ENCODE measurements around the gene MNAT1.
"Not testable (repeated sequence)": the region's sequence is repeated elsewhere in the genome, so short reads cannot be mapped to it uniquely, and the experiment has no call there.

MNAT1 gene

GRCh38 chr14:60812987-60813386, 78.4 kb downstream of the MNAT1 start:
- no peak for FAIRE-seq

- FAIRE-seq, result no peak
These were observed 80.8 kb downstream of the MNAT1 start for GRCh38 chr14:60815371-60815770.

GRCh38 chr14:60817113-60817512, 82.6 kb downstream of the MNAT1 start:
- FAIRE-seq, result no peak

- no peak for FAIRE-seq
These were observed 85.0 kb downstream of the MNAT1 start for GRCh38 chr14:60819575-60819974.

GRCh38 chr14:60838601-60839000, 104.0 kb downstream of the MNAT1 start:
- no peak for FAIRE-seq

GRCh38 chr14:60839057-60839456, 104.5 kb downstream of the MNAT1 start:
- FAIRE-seq, result no peak

- FAIRE-seq, result no peak
These were observed 105.1 kb downstream of the MNAT1 start for GRCh38 chr14:60839657-60840056.

GRCh38 chr14:60840313-60840712, 105.8 kb downstream of the MNAT1 start:
- FAIRE-seq, result no peak

GRCh38 chr14:60845523-60845922, 111.0 kb downstream of the MNAT1 start:
- no peak for FAIRE-seq

- no peak for FAIRE-seq
These were observed 113.5 kb downstream of the MNAT1 start for GRCh38 chr14:60848066-60848465.

- FAIRE-seq, result not testable (repeated sequence)
These were observed 117.1 kb downstream of the MNAT1 start for GRCh38 chr14:60851692-60852091.

GRCh38 chr14:60856111-60856510, 121.5 kb downstream of the MNAT1 start:
- FAIRE-seq, result no peak

GRCh38 chr14:60859525-60859924, 125.0 kb downstream of the MNAT1 start:
- no peak for FAIRE-seq

GRCh38 chr14:60861545-60862140, 127.1 kb downstream of the MNAT1 start:
- FAIRE-seq, result no peak

GRCh38 chr14:60862283-60862682, 127.7 kb downstream of the MNAT1 start:
- no peak for FAIRE-seq

GRCh38 chr14:60863249-60863648, 128.7 kb downstream of the MNAT1 start:
- FAIRE-seq, result no peak

GRCh38 chr14:60865378-60866127, 131.0 kb downstream of the MNAT1 start:
- no peak for FAIRE-seq

GRCh38 chr14:60867503-60868172, 133.1 kb downstream of the MNAT1 start:
- FAIRE-seq, result no peak

GRCh38 chr14:60878121-60878520, 143.6 kb downstream of the MNAT1 start:
- FAIRE-seq, result no peak

GRCh38 chr14:60878536-60878935, 144.0 kb downstream of the MNAT1 start:
- FAIRE-seq, result no peak

- no peak for FAIRE-seq
These were observed 147.7 kb downstream of the MNAT1 start for GRCh38 chr14:60882219-60882618.

- no peak for FAIRE-seq
These were observed 149.6 kb downstream of the MNAT1 start for GRCh38 chr14:60884134-60884533.

GRCh38 chr14:60890636-60891035, 156.1 kb downstream of the MNAT1 start:
- not testable (repeated sequence) for FAIRE-seq

- FAIRE-seq, result no peak
These were observed 159.3 kb downstream of the MNAT1 start for GRCh38 chr14:60893911-60894310.

Data from TTC549 (cell line).